Hepatocyte (in vitro differentiated cells): ENCODE data around the gene TRPC4AP. TPM values are rescaled to one million over a fixed set of nuclear protein-coding genes. Genes with fewer than 3 reads are reported as not detected.

ENCODE experiments used
- DNase-seq: peaks from one replicate; pipeline ENCODE4 v3.0.0-alpha.2; 2016; ENCODE audit warnings: low spot score
- H2AFZ ChIP-seq: fragments of 200-600 bp; sonication (generic); 2 replicates; pipeline ENCODE4 v1.6.0; 2016; ENCODE audit warnings: antibody characterized with exemption, mild to moderate bottlenecking
- H3K27ac ChIP-seq: fragments of 200-600 bp; sonication (generic); 2 replicates; pipeline ENCODE4 v1.5.1; 2016; ENCODE audit warnings: mild to moderate bottlenecking
- H3K27me3 ChIP-seq: fragments of 200-600 bp; sonication (generic); 2 replicates; pipeline ENCODE4 v1.6.1; 2016
- H3K36me3 ChIP-seq: fragments of 200-600 bp; sonication (generic); replicated peaks from 2 replicates; pipeline ENCODE4 v1.5.1; 2016; ENCODE audit warnings: low read depth; ENCODE audit not compliant: insufficient read depth
- H3K4me1 ChIP-seq: fragments of 200-600 bp; sonication (generic); 2 replicates; pipeline ENCODE4 v1.5.1; 2016; ENCODE audit warnings: mild to moderate bottlenecking, moderate library complexity; ENCODE audit not compliant: insufficient read depth
- H3K4me2 ChIP-seq: fragments of 200-600 bp; sonication (generic); 2 replicates; pipeline ENCODE4 v1.6.0; 2016
- H3K4me3 ChIP-seq: fragments of 200-600 bp; sonication (generic); 2 replicates; pipeline ENCODE4 v1.5.1; 2016; ENCODE audit warnings: mild to moderate bottlenecking
- H3K79me2 ChIP-seq: fragments of 200-600 bp; sonication (generic); 2 replicates; pipeline ENCODE4 v1.6.0; 2017; ENCODE audit warnings: mild to moderate bottlenecking
- H3K9me2 ChIP-seq: fragments of 200-600 bp; sonication (generic); replicated peaks from 2 replicates; pipeline ENCODE4 v1.6.0; 2017; ENCODE audit warnings: mild to moderate bottlenecking; ENCODE audit not compliant: insufficient read depth
- H3K9me3 ChIP-seq: fragments of 200-600 bp; sonication (generic); 2 replicates; pipeline ENCODE4 v1.5.1; 2016; ENCODE audit warnings: low read depth, mild to moderate bottlenecking
- H4K20me1 ChIP-seq: fragments of 200-600 bp; sonication (generic); 2 replicates; pipeline ENCODE4 v1.6.0; 2016; ENCODE audit warnings: mild to moderate bottlenecking; ENCODE audit not compliant: insufficient read depth, poor library complexity, severe bottlenecking
- CTCF ChIP-seq: fragments of 200-600 bp; sonication (generic); IDR thresholded peaks from 2 replicates; pipeline ENCODE4 v1.5.1; 2016; ENCODE audit warnings: antibody characterized with exemption, mild to moderate bottlenecking; ENCODE audit not compliant: poor library complexity
- EZH2 ChIP-seq: fragments of 200-600 bp; sonication (generic); IDR thresholded peaks from 2 replicates; pipeline ENCODE4 v1.6.1; 2016; ENCODE audit warnings: antibody characterized with exemption, mild to moderate bottlenecking, borderline replicate concordance
- EZH2phosphoT487 ChIP-seq: fragments of 200-600 bp; sonication (generic); IDR thresholded peaks from one replicate; pipeline ENCODE4 v1.6.1; 2018; ENCODE audit warnings: antibody characterized with exemption, mild to moderate bottlenecking, low read depth, moderate library complexity; ENCODE audit not compliant: unreplicated experiment, severe bottlenecking
- WGBS: methylation state at CpG from one replicate; pipeline ENCODE4 v1.1.6; 2016; ENCODE audit warnings: low lambda C conversion rate; ENCODE audit errors: missing lambda C conversion rate; 5-methylcytosine and 5-hydroxymethylcytosine counted together
- microRNA counts: library from miRNA; unstranded; fragments of <30 nt; microRNA quantifications from one replicate; lab custom pipeline; 2017
- microRNA-seq: library from miRNA; unstranded; fragments of <30 nt; microRNA quantifications from one replicate; pipeline ENCODE4, GENCODE V29; 2017
- polyA plus RNA-seq: library from polyadenylated mRNA; unstranded; fragments of >200 nt; fragmentation: Nextera tagmentation; extraction: Ambion mirVana; gene quantifications from 2 replicates; pipeline ENCODE4 v1.2.1, GENCODE V29; 2016
- small RNA-seq: library from RNA; depleted of rRNA; stranded (forward); fragments of <200 nt; gene quantifications from one replicate; pipeline ENCODE3, GENCODE V24; 2014
- total RNA-seq: library from RNA; depleted of rRNA; stranded (reverse); fragments of >200 nt; gene quantifications from 2 replicates; pipeline ENCODE4 v1.2.3, GENCODE V29; 2014

The TRPC4AP gene
- total and polyA plus RNA-seq, 2 experiments from 2014 or later: 88.6 to 94.9 TPM

GRCh38 chr20:34953960-34954359 lies 138.6 kb downstream of the TRPC4AP start:
- Histone ChIP-seq H4K20me1 (no peaks in the 10 kb centered on the region), H3K36me3 (no peaks in the 10 kb centered on the region), H3K4me2 (no peak overlapping the region), H3K27ac (no peak overlapping the region), H3K4me1 (peaks cover 11% of the 10 kb centered on the region), H3K27me3 (no peaks in the 10 kb centered on the region), H3K79me2 (peaks cover 8% of the 10 kb centered on the region), H2AFZ (no peak overlapping the region), H3K9me2 (no peaks in the 10 kb centered on the region), H3K4me3 (no peak overlapping the region), H3K9me3 (no peaks in the 10 kb centered on the region)
- TF ChIP-seq EZH2: no peak
- TF ChIP-seq CTCF: no peak
- no peak for TF ChIP-seq EZH2phosphoT487
- WGBS: 90% methylated on average over 7 of the region's 7 CpGs
- DNase-seq: no peak

- Histone ChIP-seq H3K9me3 (no peaks in the 10 kb centered on the region), H3K9me2 (no peaks in the 10 kb centered on the region), H3K36me3 (no peaks in the 10 kb centered on the region), H3K27me3 (no peaks in the 10 kb centered on the region), H3K4me1 (peaks cover 11% of the 10 kb centered on the region), H4K20me1 (no peaks in the 10 kb centered on the region), H3K27ac (no peak overlapping the region), H2AFZ (no peak overlapping the region), H3K4me2 (no peak overlapping the region), H3K79me2 (peaks cover 8% of the 10 kb centered on the region), H3K4me3 (no peak overlapping the region)
- TF ChIP-seq EZH2 (no peak), EZH2phosphoT487 (no peak), CTCF (no peak)
- DNase-seq: no peak
- WGBS: 85% methylated on average over 5 of the region's 5 CpGs
Measured at GRCh38 chr20:34952671-34953070, 139.9 kb downstream of the TRPC4AP start.

MicroRNAs within 50 kb of the gene (microRNA counts, 767-probe panel; counts per million panel counts)
- not detected for microRNA hsa-miR-499a-3p (lab: Ali Mortazavi, UCI)
- not detected for microRNA hsa-miR-499a-5p (lab: Ali Mortazavi, UCI)
- not detected for microRNA hsa-miR-499b-3p (lab: Ali Mortazavi, UCI)
- not detected for microRNA hsa-miR-499b-5p (lab: Ali Mortazavi, UCI)

Small RNA genes lying within 50 kb of the gene (microRNA-seq; reads per million reads assigned to microRNA genes)
- gene MIR499A (not detected), gene MIR499B (not detected)

Small RNA genes lying within 50 kb of the gene (small RNA-seq; reads per million reads assigned to genes)
- gene MIR499A (0.12 reads per million), gene RF00275 (not detected), gene RNU6-407P (not detected)

Other genes with a start within 250 kb of the TRPC4AP start
- gene GGT7, start 220.0 kb downstream of the TRPC4AP start, total RNA-seq: 4.9 and 9.8 TPM in 2 replicates
- gene GGT7, start 220.0 kb downstream of the TRPC4AP start, polyA plus RNA-seq: 18.2 and 23.9 TPM in 2 replicates
- gene ACSS2, start 216.2 kb downstream of the TRPC4AP start, total RNA-seq: 59.5 and 91.9 TPM in 2 replicates
- 52.0 and 56.2 TPM in 2 replicates for gene ACSS2, start 216.2 kb downstream of the TRPC4AP start, polyA plus RNA-seq
- gene GSS, start 137.0 kb downstream of the TRPC4AP start, total RNA-seq: 41.2 and 46.2 TPM in 2 replicates
- 45.2 and 54.7 TPM in 2 replicates for gene GSS, start 137.0 kb downstream of the TRPC4AP start, polyA plus RNA-seq
- gene MYH7B, start 136.9 kb downstream of the TRPC4AP start, total RNA-seq: 0.07 TPM in 1 of 2 replicates, not detected in the other
- gene MYH7B, start 136.9 kb downstream of the TRPC4AP start, polyA plus RNA-seq: 0.42 and 1.9 TPM in 2 replicates
- 24.7 and 27.4 TPM in 2 replicates for gene EDEM2, start 54.5 kb upstream of the TRPC4AP start, total RNA-seq
- 38.3 and 40.8 TPM in 2 replicates for gene EDEM2, start 54.5 kb upstream of the TRPC4AP start, polyA plus RNA-seq
- 7.5 and 7.7 TPM in 2 replicates for gene PROCR, start 79.3 kb upstream of the TRPC4AP start, total RNA-seq
- gene PROCR, start 79.3 kb upstream of the TRPC4AP start, polyA plus RNA-seq: 9.0 and 14.1 TPM in 2 replicates
- gene MMP24, start 133.9 kb upstream of the TRPC4AP start, total RNA-seq: 0.76 and 1.2 TPM in 2 replicates
- 0.69 and 1.2 TPM in 2 replicates for gene MMP24, start 133.9 kb upstream of the TRPC4AP start, polyA plus RNA-seq
- gene MMP24OS, start 185.3 kb upstream of the TRPC4AP start, total RNA-seq: 16.9 and 19.0 TPM in 2 replicates
- gene MMP24OS, start 185.3 kb upstream of the TRPC4AP start, polyA plus RNA-seq: 58.5 and 60.1 TPM in 2 replicates
- gene EIF6, start 192.0 kb upstream of the TRPC4AP start, total RNA-seq: 108 and 112 TPM in 2 replicates
- 207 and 230 TPM in 2 replicates for gene EIF6, start 192.0 kb upstream of the TRPC4AP start, polyA plus RNA-seq
- gene FAM83C, start 199.6 kb upstream of the TRPC4AP start, total RNA-seq: not detected in 2 replicates
- 0.10 TPM in 1 of 2 replicates, not detected in the other for gene FAM83C, start 199.6 kb upstream of the TRPC4AP start, polyA plus RNA-seq